HG03064 (cell line): ENCODE measurements around the gene LMNB1.

ENCODE experiments used
- ATAC-seq: cut with Tn5 transposase; IDR thresholded peaks from one replicate; pipeline ENCODE4 v1.9.1; 2021; ENCODE audit warnings: low read depth; ENCODE audit not compliant: unreplicated experiment

The LMNB1 gene

GRCh38 chr5:126883564-126884245 lies 106.8 kb downstream of the LMNB1 start:
- ATAC-seq: no peak

- ATAC-seq: no peak
Observed at GRCh38 chr5:126884269-126884819, 107.4 kb downstream of the LMNB1 start.
